DOHH2 (cell line): Measurements from ENCODE around the gene IRF2BPL.

Experiments used
- EZH2phosphoT487 ChIP-seq: fragments of 200-600 bp; sonication (generic); IDR thresholded peaks from 2 replicates; pipeline ENCODE4 v1.6.1; 2017; ENCODE audit warnings: borderline replicate concordance, mild to moderate bottlenecking, antibody characterized with exemption, low read length, moderate library complexity, mixed read lengths
- TF ChIP-seq, protein P1 (sequence below): fragments of 200-600 bp; sonication (generic); IDR thresholded peaks from one replicate; pipeline ENCODE4 v1.5.1; 2014; ENCODE audit warnings: antibody characterized with exemption, mild to moderate bottlenecking, low read depth, low read length; ENCODE audit not compliant: poor library complexity, severe bottlenecking

DNA sequence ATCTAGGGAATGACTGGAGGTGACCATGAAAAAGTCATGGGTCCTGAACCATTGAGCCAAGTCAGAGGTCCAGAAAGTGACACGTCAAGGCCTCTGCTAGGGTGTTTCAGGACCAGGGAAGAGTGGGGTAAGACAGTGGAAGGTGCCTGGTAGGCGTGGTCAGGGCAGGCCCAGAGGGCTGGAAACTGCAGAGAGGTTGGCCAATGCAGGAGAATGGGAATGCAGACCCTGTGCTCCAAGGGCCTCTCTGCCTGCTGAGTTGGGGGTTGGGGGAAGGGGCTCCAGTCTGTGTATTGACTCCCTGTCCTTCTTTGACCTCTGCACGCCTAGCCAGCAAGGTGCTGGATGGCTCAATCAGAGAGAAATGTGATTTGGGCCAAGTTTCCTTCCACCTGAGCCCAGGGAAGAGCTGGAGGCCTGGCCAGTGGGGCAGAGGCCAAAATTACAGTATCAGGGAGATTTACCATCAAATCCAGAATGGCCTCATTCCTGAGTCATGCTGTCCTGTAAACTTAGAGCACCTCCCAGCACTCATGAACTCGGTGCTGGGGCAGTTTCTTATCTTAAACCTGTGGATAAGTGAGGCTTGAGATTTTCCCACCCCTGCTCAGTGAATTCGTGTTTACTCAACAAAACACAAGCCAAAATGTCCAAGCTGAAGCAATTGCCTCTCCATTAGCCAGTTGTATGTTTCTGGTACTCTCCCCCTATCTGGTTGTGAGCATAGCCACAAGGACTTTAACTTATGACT is 24.4 kb downstream of the IRF2BPL start:
- TF ChIP-seq, protein P1, sequence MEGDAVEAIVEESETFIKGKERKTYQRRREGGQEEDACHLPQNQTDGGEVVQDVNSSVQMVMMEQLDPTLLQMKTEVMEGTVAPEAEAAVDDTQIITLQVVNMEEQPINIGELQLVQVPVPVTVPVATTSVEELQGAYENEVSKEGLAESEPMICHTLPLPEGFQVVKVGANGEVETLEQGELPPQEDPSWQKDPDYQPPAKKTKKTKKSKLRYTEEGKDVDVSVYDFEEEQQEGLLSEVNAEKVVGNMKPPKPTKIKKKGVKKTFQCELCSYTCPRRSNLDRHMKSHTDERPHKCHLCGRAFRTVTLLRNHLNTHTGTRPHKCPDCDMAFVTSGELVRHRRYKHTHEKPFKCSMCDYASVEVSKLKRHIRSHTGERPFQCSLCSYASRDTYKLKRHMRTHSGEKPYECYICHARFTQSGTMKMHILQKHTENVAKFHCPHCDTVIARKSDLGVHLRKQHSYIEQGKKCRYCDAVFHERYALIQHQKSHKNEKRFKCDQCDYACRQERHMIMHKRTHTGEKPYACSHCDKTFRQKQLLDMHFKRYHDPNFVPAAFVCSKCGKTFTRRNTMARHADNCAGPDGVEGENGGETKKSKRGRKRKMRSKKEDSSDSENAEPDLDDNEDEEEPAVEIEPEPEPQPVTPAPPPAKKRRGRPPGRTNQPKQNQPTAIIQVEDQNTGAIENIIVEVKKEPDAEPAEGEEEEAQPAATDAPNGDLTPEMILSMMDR: no peak
- TF ChIP-seq EZH2phosphoT487: no peak
